NCI-H2171 (cell line): ENCODE results near the gene SP1.
"Not testable (repeated sequence)": the region's sequence is repeated elsewhere in the genome, so short reads cannot be mapped to it uniquely, and the experiment has no call there.

Experiments used
- DNase-seq: peaks from one replicate; lab custom pipeline; 2025; lab: John Stamatoyannopoulos, UW

Gene SP1

DNA sequence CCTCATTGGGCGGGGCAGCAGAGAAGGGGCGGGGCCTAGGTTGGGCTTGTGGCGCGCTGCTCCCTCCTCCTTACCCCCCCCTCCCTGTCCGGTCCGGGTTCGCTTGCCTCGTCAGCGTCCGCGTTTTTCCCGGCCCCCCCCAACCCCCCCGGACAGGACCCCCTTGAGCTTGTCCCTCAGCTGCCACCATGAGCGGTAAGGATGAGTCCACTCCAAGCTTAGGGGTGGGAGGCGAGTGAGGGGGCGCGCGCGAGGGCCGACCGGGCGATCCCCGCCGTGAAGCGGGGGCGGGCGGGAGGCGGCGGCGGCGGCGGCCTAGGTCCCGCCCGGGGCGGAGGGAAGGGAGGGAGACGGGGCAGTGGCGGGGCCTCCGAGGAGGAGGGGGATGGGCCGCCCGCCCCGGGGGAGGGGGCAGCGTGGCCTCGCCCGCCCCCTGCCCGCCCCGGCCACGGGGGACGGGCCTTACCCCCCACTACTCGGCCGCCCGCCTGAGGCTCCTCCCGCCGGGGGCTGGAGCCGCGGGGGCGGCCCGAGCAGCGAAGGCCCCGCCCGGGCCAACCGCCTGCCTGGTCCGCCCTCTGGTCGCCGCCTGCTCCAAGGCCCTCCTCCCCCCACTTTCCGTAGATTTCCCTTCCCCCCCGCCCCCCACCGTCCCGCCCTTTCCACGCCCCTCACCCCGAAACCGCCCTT, at the start of gene SP1:
Gene SP1 (plus strand): TSS at position 73 of the 690 bp plus-strand sequence. CDS start 116 bp downstream, at position 189.
- peak; percentile 87 for DNase-seq

DNA sequence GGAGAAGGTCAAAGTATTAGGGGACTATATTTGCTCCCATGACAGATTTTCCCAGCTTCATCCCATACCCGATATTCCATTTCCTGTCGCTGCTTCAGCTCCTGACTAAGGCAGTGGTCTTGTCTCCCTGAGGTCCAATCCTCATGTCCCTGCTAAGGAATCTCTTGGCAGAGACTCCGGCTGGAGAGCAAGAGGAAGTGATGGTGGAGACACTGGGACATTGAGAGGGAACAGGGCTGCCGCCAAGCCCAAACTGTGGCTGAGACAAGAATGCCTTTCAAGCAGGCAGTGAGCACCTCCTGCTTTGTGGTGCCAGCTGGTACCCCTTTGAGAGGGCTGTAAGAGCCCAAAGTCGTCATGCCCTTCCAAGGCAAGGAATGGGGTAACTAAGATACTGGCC, 49.3 kb upstream of the SP1 start:
- no peak for DNase-seq

DNA sequence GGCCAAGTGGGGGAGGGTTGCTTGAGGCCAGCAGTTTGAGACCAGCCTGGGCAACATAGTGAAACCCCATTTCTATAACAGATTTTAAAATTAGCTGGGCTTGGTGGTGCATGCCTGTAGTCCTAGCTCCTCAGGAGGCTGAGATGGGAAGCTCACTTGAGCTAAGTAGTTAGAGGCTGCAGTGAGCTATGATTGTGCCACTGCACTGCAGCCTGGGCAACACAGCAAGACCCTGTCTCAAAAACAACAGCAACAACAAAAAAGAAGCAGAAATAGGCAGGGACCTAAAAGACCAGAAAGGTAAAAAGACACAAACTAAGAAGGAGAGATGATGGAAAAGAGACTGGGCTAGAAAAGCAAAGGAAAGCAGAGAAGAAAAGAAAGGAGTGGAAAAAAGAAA, 47.6 kb upstream of the SP1 start:
- DNase-seq, result not testable (repeated sequence)

DNA sequence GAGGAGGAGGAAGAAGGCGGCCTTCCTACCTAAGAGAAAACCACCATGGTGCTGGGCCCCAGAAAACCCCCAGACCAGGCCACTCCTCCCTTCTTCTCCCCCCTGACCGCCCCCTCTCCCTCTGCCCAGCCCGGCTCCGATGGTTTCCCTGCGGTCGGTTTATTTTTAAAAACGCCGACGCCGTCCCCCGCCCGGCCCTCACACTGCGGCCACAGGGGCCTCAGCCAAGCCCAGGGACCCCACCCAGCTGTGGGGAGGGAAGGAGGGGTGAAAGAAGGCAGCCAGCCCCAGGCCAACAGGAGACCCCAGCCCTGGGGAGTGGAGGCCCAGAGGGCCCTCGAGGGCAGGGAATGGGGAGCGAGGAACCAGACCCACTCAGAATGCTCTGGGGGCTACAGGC, 47.2 kb upstream of the SP1 start:
- DNase-seq, result no peak

DNA sequence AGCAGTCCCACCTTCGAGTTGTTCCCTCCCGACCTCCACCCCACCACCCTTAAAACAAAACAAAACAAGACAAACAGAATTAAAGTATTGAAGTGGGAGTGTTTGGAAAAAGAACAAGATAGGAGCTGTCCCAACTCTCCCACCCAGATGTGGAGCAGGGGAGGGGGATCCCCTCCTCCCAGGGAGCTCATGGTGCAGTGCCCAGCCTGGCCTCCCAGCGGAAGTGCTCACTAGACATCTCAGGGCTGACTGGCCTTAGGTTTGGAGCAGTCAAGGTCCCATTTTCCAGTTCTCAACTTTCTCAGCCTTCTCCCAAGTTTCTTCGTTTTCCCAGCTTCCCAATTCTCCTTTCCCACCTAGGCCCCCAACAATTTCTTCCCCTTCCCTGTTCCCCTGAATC, 46.7 kb upstream of the SP1 start:
- no peak for DNase-seq

DNA sequence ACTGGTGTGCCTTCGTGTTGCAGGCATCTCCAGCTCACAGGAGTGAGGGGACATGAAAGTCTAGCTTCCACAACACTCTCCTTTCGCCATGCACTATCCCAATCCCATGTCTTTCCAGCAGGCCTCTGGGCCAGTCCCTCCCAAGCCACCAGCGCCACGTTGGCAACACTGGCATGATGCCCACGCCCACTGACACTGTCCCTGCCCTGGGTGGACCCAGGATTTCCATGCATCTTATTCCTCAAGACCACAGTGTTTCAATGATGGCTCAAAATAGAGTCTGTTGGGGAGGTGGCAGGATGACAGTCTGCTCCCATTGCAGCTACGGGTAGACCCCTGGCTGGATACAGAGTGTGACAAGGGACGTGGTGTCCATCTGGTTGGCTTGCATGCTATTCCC, 46.1 kb upstream of the SP1 start:
- no peak for DNase-seq

DNA sequence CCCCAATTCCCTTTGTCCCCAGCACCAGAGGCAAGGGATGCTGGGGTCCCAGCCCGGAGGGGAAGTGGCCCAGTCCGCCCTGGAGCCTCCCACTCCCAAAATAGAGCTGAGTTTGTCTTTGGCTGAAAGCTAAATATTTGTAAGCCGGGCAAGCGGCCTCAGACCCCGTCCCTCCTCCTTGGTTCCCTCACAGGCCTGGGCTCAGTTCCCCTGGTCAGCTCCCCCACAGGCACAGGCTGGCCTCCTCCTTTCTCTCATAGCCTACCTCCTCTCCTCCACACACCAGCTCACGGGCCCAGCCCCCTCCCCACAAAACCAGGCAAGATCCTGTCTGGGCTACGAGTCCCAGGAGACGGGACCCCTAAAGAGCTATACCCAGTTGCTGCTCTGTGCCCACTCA, 45.2 kb upstream of the SP1 start:
- no peak for DNase-seq

DNA sequence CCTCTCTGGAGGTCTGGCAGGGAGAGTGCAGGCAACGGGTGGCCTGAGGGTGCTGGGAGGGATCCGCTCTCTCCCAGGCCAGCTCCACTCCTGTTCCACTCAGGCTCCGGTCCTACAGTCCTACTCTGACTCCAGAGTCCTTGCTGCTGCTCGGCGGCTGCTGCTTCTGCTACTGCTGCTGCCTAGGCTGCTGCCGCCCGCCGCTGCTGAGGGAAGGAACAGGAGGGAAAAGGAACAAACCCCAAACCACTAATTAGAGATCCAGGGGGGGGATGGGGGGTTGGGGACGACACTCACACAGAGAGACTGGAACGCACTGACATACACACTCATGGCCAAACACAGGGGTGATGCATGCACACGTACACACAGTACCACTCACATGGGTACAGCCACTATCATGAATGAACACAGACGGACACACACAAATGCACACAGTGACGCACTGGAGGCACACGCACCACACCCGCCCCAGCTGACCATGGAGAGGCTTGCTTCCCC, 43.7 kb upstream of the SP1 start, which contains the start of gene SP7:
Gene SP7 (minus strand): TSS at position 174 of the 501 bp plus-strand sequence. CDS start 708 bp downstream, outside the sequence.
- DNase-seq, result no peak

DNA sequence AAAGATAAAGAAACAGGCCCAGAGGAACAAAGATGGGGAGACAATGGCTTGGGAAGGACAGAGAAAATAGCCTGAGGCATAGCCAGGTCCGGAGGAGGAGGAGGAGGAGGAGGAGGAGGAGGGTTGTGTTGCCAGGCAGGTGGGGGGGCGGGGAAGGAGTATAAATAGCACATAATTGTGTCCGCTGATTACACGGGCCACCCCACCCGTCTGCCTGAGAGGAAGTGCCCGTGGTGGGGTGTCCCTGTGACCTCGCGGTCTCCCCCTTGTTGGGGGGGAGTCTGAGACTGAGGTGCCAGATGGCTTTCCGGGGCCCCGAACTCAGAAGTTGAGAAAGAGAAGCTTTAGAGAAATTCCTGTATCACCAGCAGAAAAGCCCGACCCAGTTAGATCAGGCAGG, 42.0 kb upstream of the SP1 start:
- DNase-seq, result no peak

DNA sequence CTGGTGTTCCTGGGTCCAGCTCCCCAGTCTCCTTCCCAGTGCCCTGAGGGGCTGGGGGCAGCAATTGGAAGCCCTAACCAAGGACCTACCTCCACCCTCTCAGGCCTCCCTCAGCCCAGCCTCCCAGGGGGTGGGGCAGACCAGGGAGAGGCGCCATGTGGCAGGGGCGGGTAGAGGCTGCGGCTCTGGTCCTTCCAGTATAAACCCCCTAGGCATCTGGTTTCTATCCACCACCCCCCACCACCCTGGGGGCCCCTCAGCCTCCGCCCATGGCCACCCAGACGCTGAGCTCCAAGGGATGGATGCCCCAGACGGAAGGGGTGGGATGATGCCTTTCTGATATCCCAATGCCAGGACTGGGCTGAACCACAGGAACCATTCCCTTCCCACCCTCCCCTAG, 41.1 kb upstream of the SP1 start:
- no peak for DNase-seq

DNA sequence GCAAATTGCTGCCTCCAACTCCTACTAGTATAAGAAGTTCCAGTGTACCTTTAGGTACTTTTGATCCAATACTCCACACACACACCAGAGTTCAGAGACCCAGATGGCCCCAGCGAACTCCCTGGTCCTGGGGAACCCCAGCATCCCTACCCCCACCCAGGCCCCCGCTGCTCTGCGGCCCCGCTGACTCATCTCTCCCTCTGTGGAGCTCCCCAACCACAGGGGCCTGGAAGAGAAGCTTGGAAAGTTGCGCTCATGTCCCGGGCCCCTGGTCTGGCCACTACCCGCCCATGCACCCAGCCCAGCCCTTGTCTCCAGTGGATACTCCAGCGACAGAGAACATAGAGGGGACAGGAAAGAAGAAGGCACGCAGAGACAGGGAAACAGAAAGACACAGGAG, 39.6 kb upstream of the SP1 start:
- no peak for DNase-seq

DNA sequence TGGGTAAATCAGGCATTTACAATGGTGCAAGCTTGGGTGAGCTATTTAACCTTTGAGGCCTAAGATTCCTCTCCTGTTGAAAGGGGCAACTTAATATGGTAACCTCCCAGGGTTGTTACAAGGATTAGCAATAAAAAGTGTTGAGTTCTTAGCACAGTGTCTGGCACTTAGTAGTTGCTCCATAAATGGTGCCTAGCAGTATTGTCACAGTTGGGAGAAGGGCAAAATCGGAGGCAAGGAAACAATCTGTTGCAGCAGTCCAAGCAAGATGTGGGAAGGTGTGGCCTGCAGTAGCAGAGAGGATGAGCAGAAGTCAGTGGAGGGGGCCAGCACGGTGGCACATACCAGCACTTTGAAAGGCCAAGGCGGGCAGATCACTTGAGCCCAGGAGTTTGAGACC, 36.5 kb upstream of the SP1 start:
- no peak for DNase-seq

DNA sequence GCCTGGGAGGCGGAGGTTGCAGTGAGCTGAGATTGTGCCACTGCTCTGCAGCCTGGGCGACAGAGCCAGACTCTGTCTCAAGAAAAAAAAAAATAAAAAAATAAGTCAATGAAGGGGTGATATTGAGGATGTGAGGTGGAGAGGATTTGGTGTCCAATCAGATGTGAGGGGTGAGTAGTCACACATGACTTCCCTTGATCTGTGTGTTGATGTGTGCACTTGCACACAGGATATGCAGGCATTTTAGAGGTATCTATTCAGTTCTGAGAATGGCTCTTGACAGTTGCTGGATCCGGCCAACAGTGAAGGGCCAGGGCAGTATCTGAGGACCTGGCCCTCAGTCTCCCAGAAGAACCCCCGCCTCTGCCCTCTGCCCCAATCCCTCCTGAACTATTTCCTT, 36.0 kb upstream of the SP1 start:
- no peak for DNase-seq

DNA sequence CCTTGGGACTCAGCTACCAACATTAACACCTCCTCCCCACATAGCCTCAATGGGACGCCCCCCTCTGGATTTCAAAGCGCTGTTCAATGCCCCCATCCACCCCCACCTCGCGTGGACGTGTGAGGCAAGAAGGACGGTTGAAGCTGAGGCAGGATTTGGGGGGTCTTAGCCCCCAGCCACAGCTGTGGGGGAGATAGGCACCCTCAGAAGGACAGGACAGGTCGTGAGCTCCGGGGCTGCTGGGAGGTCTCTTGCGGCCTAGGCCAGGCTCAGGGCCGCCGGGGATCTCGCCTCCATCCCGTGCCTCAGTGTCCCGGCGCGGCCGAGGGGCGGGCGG, 35.5 kb upstream of the SP1 start:
- no peak for DNase-seq

DNA sequence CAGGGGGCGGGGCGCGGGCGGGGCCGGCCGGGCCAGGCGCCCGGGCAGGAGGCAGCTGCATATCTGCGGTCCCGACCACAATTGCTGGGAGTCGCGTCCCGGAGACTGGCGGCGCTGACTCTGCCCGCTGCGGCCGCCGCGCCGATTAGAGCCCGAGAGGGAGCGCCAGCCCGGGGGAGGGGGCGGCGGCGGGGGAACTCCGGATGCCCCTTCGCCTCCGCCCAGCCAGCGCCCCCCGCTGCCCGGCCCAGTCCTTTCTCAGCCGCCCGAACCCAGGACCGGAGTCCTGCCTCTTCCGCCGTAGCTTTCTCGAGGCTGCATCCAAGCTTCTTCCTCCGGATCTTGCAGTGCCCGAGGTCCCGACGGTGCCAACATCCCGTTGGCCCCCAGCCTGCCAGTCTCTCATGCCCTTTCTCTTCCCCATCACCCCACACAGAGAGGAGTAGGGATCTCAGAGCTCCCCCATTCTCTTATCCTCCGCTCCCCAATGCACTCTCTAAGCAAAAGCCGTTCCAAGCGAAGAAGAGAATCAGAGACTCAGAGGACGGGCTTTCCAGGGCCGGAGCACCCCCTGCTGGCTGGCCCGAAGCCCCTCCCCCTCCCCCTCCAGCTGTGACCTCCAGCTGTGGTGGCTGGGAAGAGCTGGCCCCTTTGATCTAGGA, 35.0 kb upstream of the SP1 start:
- peak; percentile 11 for DNase-seq

DNA sequence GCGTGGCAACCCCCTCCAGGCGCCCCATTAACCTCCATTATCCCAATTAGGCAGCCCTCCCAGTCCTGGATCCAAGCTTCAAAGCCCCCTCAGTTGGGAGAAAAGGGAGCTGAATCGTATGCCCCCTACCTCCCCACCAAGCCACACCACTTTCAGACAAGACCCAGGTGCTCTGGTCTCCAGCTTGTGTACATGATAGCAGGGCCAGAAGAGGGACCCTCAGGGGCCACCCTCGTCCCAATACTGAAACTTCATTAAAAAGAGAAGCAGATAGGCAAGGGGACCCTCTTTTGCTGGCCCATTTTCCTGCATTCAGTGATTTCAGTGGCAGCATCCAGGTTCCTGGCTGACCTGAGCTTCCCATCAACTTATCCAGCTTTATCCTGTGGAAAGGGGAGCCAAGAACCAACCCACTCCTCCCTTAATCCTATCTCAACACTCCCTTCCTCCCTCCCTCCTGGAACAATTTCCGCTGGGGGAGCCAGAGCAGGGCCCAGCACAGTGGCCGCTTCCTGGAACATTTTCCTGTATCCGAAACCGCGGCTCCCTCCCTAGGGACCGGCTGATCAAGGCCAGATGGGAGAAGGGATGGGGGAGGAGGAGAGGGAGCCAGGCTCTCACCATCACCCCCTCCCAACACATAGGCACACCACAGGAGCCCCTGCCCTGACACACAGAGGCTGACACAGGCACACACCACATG, 34.3 kb upstream of the SP1 start:
- peak; percentile 70 for DNase-seq

DNA sequence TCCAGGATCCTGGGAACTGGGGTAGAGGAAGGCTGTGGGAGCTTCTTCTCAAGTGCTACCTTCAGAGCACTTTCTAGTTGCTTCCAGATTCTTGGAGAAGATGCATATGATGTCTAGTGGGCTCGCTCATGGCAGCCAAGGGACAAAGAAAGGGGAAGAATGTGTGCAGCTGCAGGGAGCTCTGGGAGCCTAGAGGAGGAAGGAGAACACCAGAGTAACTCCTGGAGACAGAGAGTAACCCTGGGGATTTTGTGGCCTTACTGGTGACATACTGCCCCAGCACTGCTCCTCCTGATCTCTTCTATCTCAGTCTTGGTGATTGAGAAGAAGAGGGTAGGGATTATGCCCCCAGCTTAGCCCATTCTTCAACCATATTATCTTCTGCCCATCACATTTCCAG, 33.5 kb upstream of the SP1 start:
- no peak for DNase-seq

DNA sequence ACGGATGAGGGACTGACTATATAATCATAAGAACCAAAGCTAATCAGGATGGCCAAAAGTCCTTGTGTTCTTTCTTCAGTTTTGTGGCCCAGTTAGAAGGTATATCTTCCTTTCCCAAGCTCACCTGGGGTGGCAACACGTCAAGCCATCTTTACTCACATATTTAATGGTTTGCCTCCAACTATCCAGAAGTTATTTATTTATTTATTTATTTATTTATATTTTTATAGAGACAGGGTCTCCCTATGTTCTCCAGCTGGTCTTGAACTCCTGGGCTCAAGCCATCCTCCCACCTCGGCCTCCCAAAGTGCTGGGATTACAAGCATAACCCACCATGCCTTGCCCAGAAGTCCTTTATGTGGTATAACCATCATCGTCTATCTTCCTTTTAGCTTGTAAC, 32.1 kb upstream of the SP1 start:
- DNase-seq, result no peak

DNA sequence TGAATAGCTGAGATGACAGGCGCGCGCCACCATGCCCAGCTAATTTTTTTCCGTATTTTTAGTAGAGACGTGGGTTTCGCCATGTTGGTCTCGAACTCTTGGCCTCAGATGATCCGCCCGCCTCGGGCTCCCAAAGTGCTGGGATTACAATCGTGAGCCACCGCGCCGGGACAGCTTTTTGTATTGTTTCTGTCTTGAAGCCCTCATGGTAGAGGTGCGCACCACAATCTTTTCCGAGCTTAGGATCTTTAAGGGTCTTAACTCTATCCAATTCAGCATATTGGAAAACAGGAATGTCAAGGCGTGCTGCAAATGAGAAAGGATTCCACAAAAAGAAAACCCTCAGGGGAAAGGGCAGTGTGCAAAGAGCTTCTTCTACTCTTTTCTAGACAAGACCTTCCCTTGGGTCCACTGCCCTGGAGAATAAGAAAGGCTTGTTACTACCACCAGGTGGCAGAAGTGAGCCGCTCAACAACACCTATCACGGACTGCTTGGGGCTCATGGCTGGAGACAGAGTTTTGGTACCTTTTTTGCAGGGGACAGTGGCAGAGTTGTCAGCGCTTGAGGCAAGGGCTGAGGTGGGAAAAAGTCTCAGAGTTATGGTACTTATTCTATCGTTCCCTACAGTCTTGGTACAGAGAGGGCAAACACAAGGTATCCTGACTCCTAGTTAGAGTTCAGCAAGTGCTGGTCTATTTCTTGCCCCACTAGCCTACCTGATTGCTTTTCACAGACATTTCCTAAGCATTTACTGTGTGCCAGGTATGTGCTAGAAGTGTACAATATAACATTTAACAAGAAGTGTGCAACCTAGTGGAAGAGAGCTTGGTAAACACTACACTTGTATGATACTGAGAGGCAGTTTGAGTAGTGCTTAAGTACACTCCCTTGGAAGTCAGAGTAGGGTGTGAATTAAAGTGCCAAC, 27.4 kb upstream of the SP1 start:
- DNase-seq, result peak; percentile 55

DNA sequence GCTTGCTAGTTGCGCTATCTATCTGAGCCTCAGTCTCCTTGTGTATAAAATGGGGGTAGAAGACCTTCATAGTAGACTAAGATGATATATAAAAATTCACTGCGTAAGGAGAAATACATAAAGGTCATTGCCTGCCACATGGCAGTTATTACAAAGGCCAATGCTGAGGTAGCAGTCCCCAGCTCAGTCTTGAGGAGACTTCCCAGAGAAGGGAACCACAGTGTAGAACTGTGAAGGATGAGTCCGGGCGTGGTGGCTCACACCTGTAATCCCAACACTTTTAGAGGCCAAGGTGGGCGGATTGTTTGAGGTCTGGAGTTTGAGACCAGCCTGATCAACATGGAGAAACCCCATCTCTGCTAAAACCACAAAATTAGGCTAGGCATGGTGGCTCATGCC, 26.7 kb upstream of the SP1 start:
- no peak for DNase-seq

DNA sequence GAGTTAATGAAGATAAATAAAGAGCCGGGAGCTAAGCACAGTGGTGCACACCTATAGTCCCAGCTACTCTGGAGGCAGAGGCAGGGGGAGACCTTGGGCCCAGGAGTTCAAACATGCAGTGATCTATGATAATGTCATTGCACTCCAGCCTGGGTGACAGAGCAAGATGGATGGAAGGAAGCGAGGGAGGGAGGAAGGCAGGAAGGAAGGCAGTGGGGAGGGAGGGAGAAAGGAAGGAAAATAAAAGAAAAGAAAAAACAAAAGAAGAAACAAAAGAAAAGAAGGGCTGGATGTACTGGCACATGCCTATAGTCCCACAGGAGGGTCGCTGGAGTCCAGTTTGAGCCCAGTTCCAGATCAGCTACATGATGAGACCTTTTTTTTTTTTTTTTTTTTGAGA, 24.9 kb upstream of the SP1 start:
- DNase-seq, result no peak

DNA sequence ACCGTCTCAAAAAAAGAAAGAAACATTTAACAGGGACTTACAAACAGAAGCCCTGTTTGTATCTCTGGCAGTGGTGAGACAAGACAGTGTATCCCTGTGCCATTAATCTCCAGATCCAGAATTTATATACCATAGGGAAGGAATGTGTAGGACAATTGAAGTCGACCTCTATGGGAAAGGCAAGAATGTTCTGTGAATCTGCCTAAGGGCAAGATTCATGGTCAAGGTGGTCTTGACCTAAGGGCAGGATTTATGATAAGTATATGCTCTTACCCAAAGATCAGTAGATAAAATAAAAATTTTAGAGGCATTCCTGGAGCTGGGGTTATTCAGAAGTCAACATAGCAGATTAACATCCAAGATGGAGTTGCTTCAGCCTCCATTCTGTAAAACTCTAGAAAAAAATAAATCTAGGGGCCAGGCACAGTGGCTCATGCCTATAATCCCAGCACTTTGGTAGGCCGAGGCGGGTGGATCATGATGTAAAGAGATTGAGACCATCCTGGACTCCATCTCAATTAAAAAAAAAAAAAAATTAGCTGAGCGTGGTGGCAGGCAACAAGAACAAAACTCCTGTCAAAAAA, 21.0 kb upstream of the SP1 start:
- no peak for DNase-seq
